Activated CD8-positive, alpha-beta memory T cell treated with anti-CD3 and anti-CD28 coated beads, Interleukin-2, amount 10 ng/mL, durations not matched to agents 7 days and 5 days (primary cell): ENCODE results near the gene POLR3E. TPM values are rescaled to one million over a fixed set of nuclear protein-coding genes. Genes with fewer than 3 reads are reported as not detected.

Source experiments
- ATAC-seq: fragments of 150-1000 bp; cut with Tn5 transposase; one replicate; pipeline ENCODE4 v1.10.0; 2021; ENCODE audit warnings: moderate library complexity
- CTCF ChIA-PET: fragments of 350-600 bp; sonication (Branson Sonifier 250); formaldehyde crosslinking; loops from one replicate; lab custom pipeline; 2021; ENCODE audit warnings: antibody characterized with exemption; lab: Charles Lee
- DNase-seq: peaks from one replicate; pipeline ENCODE4 v3.0.0-alpha.2; 2020
- H3K27ac Mint-ChIP-seq: one replicate; pipeline ENCODE4 v1.8.0; 2021; ENCODE audit warnings: mild to moderate bottlenecking, mixed read lengths
- H3K27me3 Mint-ChIP-seq: one replicate; pipeline ENCODE4 v1.8.0; 2021; ENCODE audit warnings: mixed read lengths
- H3K36me3 Mint-ChIP-seq: one replicate; pipeline ENCODE4 v1.8.0; 2021; ENCODE audit warnings: mild to moderate bottlenecking, mixed read lengths
- H3K4me1 Mint-ChIP-seq: one replicate; pipeline ENCODE4 v1.8.0; 2021; ENCODE audit warnings: mixed read lengths
- H3K4me3 Mint-ChIP-seq: one replicate; pipeline ENCODE4 v1.8.0; 2021; ENCODE audit warnings: mild to moderate bottlenecking, moderate library complexity, mixed read lengths
- H3K9me3 Mint-ChIP-seq: one replicate; pipeline ENCODE4 v1.8.0; 2022; ENCODE audit warnings: low read depth, mixed read lengths
- total RNA-seq, 2 experiments: library from RNA; stranded (reverse); gene quantifications; one replicate each; pipeline ENCODE4 v1.2.3, GENCODE V29; 2021

POLR3E gene
- total RNA-seq, 2 experiments from 2014 or later, result 56.5 to 88.0 TPM

DNA sequence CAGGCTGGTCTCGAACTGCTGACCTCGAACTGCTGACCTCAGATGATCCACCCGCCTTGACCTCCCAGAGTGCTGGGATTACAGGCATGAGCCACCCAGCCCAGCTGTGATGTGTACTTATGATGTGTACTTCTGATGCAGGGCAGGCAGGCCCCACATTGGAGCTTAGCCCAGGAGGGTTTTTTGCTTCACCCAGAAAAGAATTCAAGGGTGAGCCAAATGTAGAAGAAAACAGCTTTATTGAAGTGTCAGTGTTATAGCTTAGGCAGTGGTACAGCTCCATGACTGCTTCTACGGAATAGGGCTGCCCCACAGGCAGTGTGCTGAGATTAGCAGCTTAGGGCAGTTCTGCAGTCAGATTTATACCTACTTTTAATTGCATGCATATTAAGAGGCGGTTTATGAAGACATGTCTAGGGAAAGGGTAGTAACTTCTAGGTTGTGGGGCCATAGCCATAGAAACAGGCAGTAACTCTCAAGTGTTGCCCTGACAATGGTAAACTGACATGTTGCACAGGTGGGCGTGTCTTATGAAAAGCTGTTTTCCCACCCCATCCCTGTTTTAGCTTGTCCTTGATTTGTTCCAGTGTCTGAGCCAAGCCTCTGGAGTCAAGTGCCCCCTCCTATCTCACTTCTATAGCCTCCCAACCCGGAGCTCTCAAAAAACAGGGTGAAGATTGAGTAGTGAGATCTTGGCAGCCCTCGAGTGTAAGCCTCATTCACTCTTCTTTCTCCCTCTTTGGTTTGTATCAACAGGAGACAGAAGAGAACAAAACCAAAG lies 24.1 kb upstream of the POLR3E start:
- DNase-seq, result no peak
- H3K27ac Mint-ChIP-seq, result peak overlapping the region; percentile 41
- H3K4me1 Mint-ChIP-seq, result peaks cover 8% of the 10 kb centered on the region
- no peaks in the 10 kb centered on the region for H3K27me3 Mint-ChIP-seq
- no peak overlapping the region for H3K4me3 Mint-ChIP-seq
- peaks cover 28% of the 10 kb centered on the region for H3K36me3 Mint-ChIP-seq
- no peaks in the 10 kb centered on the region for H3K9me3 Mint-ChIP-seq
- ATAC-seq, result no peak
- CTCF ChIA-PET, result interaction anchor here (0.6 kb wide), 1 partner anchor 24 kb away, joined by 4 read pairs; the partner anchor contains the start of gene POLR3E

DNA sequence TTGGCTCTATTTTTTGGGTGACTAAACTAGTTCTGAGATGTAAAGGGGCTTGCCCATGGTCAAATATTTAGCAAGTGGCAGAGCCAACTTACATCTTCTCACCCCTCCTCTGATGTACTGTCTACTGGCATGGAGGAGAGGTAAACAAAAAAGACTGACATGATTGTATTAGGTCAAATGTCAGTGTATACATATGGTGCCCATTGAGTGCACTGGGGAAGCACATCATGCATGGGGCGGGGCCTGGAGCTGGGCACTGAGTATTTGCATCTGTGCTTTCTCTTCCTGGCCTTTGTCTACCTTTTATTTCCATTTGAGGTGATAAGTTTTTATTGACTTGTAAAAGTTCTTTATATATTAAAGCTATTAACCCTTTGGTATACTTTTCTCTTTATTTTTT lies 22.3 kb upstream of the POLR3E start:
- H3K36me3 Mint-ChIP-seq, result peaks cover 25% of the 10 kb centered on the region
- no peak overlapping the region for H3K27ac Mint-ChIP-seq
- no peaks in the 10 kb centered on the region for H3K9me3 Mint-ChIP-seq
- H3K27me3 Mint-ChIP-seq, result no peaks in the 10 kb centered on the region
- no peak for ATAC-seq
- H3K4me3 Mint-ChIP-seq, result no peak overlapping the region
- DNase-seq, result no peak
- peaks cover 8% of the 10 kb centered on the region for H3K4me1 Mint-ChIP-seq
- CTCF ChIA-PET, result interaction anchor here (1.2 kb wide), 1 partner anchor 12 kb away, joined by 3 read pairs; no protein-coding TSS in a partner anchor

DNA sequence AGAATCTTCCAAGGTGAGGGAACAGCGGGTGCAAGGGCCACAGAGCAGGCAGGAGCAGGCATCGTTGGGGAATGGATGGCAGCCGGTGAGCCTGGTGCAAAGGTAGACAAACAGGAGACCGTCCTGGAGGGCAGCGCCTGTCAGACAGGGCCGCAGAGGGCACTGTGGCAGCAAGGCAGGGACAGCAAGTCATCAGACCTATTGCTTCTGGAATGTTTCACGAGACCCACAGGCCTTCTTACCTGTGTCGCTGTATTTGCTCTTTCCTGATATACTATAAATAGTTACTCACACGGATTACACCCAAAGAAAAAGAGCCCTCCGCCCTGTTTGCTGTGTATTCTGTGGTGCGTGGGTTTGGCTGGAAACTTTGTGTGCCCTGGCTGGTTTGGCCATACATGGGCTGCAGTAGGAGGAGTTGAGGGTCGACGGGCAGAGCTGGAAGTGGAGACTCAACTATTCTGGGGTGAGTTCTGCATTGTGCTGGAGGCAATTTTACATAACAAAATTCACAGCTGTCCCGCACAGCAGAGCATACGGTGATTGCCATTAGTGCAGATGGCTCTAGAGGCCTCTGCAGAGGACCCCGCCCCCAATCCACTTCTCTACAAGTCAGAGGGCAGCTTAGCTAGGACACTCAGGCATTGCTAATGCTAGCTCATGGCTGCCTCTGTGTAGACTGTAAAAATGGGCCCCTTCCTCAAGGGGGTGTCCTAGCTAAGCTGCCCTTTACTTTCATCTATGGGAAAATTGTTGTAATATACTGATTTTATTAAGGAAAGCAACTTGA lies 18.6 kb upstream of the POLR3E start:
- ATAC-seq (no peak), DNase-seq (no peak)
- Mint-ChIP-seq H3K9me3 (no peaks in the 10 kb centered on the region), H3K27me3 (no peaks in the 10 kb centered on the region), H3K4me3 (no peak overlapping the region), H3K4me1 (no peaks in the 10 kb centered on the region), H3K36me3 (peaks cover 37% of the 10 kb centered on the region), H3K27ac (no peak overlapping the region)
- CTCF ChIA-PET, result interaction anchor here (1.2 to 1.7 kb wide), 3 partner anchors 9 to 71 kb away, joined by 3 to 6 read pairs (median 3); partner anchors contain the start of genes EEF2K and POLR3E

DNA sequence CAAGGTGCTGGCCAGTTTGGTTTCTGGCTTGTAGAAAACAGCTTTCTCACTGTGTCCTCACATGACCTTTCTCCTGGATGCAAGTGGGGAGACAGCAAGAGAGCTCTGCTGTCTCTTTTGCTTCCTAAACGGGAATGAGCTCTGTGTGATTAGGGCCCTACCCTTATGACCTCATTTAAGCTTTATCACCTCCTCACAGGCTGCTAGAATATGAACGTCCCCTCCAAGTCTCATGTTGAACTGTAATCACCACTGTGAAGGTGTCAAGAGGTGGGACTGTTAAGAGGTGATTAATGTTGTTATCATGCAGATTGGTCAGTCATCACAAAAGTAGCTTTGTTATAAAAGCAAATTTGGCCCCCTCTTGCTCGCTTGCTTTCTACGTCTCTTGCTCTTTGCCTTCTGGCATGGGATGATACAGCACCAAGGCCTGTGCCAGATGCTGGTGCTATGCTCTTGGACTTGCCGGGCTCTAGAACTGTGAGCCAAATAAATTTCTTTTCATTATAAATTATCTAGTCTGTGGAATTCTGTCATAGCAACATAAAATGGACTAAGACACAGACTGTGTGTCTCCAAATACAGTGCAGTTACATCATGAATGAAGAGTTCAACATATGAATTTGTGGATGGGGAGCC lies 14.8 kb upstream of the POLR3E start:
- Mint-ChIP-seq H3K9me3 (no peaks in the 10 kb centered on the region), H3K4me1 (no peaks in the 10 kb centered on the region), H3K27ac (no peak overlapping the region), H3K4me3 (no peak overlapping the region), H3K27me3 (no peaks in the 10 kb centered on the region), H3K36me3 (peaks cover 42% of the 10 kb centered on the region)
- no peak for ATAC-seq
- CTCF ChIA-PET, result no interaction called here
- DNase-seq, result no peak

DNA sequence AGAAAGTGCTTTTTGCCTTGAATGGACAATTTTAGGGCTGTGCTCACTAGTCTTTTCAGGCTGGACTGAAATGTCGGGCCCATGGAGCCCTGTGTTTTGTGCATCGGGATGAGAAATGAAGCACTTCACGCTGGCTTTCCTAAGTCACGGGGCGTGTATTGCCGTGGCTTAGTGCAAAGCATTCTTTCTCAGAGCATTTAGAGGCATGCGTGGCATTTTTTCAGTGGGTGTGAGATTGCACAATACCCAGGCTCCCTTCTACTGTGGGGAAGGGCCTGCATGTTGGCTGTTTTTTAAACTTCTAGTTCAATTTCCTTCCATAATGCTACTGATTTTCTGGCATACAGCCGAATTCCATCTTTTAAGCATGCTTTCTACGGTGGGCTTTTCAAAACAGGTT lies 12.6 kb upstream of the POLR3E start:
- H3K27ac Mint-ChIP-seq, result no peak overlapping the region

DNA sequence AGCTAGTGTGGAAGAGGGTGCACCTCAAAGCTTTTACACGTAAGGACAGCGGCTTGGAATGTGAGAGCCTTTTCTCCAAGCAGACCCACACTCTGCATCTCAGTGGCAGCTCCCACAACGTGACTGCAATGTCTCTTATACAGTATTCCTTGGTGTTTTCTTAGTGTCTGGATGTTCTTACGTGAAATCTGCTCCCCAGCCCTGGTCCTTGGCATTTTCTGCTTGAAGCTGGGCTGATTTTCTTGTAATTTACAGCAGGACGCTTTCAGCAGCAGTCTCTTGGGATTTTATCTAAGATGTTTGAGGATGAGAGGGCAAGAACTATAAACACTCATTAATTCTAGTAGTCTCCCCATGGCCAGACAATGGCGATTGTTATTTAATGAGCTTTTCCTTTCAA lies 12.1 kb upstream of the POLR3E start:
- ATAC-seq (no peak), DNase-seq (no peak)
- Mint-ChIP-seq H3K4me3 (no peak overlapping the region), H3K27me3 (no peaks in the 10 kb centered on the region), H3K4me1 (no peaks in the 10 kb centered on the region), H3K36me3 (peaks cover 33% of the 10 kb centered on the region), H3K9me3 (no peaks in the 10 kb centered on the region), H3K27ac (no peak overlapping the region)
- CTCF ChIA-PET, result no interaction called here

More for the DNA sequence above, 12.6 kb upstream of the POLR3E start:
- ATAC-seq, result no peak
- H3K4me1 Mint-ChIP-seq, result no peaks in the 10 kb centered on the region
- CTCF ChIA-PET, result no interaction called here
- no peak for DNase-seq
- no peaks in the 10 kb centered on the region for H3K27me3 Mint-ChIP-seq
- H3K4me3 Mint-ChIP-seq, result no peak overlapping the region
- H3K36me3 Mint-ChIP-seq, result peaks cover 36% of the 10 kb centered on the region
- H3K9me3 Mint-ChIP-seq, result no peaks in the 10 kb centered on the region

DNA sequence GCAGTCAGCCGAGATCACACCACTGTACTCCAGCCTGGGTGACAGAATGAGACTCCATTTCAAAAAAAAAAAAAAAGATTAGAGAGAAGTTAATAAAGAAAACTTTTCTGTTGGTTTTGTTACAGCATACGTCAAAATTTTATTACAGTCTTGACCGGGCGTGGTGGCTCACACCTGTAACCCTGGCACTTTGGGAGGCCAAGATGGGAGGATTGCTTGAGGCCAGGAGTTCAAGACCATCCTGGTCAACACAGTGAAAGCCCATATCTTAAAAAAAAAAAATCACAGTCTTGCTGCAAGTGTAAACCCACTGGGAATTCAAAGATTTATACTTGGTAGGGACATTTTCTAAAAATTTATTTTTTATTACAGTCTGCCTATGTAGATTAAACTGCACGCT lies 6.2 kb upstream of the POLR3E start:
- DNase-seq (no peak), ATAC-seq (no peak)
- Mint-ChIP-seq H3K27me3 (no peaks in the 10 kb centered on the region), H3K27ac (no peak overlapping the region), H3K9me3 (no peaks in the 10 kb centered on the region), H3K36me3 (peaks cover 1% of the 10 kb centered on the region), H3K4me1 (peaks cover 4% of the 10 kb centered on the region), H3K4me3 (no peak overlapping the region)
- CTCF ChIA-PET, result no interaction called here

DNA sequence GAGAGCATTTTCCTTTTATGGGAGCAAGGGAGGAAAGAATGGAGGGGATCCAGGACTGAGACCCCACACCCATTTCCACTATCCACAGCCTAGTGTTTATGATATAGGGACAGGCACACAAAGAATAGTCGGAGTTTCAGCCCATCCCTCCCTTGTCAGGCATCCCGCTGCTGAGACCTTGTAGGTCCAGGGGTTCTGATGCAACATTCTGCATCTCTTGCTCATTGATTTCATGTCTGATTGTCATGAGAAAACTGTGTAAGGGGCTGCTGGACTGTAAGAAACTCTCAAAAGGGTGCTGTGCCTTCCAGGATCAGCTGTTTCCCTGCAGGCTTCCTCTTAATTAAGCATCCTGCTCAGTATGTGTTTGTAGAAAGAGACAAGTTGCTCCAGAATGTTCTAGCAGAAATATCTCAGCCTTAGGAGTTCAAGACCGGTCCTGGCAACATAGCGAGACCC lies 5.3 kb upstream of the POLR3E start:
- no peak for DNase-seq
- no peaks in the 10 kb centered on the region for H3K27me3 Mint-ChIP-seq
- no peak overlapping the region for H3K4me3 Mint-ChIP-seq
- no peaks in the 10 kb centered on the region for H3K36me3 Mint-ChIP-seq
- H3K27ac Mint-ChIP-seq, result no peak overlapping the region
- H3K4me1 Mint-ChIP-seq, result peaks cover 8% of the 10 kb centered on the region
- CTCF ChIA-PET, result interaction anchor here (0.9 kb wide), 2 partner anchors 9 to 95 kb away, joined by 3 to 4 read pairs; no protein-coding TSS in a partner anchor
- no peaks in the 10 kb centered on the region for H3K9me3 Mint-ChIP-seq
- ATAC-seq, result no peak

DNA sequence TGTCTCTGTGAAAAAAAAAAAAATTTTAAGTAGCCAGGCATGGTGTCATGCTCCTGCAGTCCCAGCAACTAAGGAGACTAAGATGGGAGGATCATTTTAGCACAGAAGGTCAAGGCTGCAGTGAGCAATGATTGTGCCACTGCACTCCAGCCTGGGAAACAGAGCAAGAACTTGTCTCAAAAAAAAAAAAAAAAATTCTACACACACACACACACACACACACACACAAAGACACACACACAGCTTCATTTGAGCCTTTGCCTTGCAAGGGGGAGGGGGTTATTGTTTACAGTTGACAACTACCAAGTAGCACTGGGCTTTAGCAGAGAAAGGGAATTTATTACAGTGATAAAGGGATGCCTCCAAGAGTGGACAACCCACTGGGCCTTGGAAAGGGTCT lies 4.9 kb upstream of the POLR3E start:
- Mint-ChIP-seq H3K9me3 (no peaks in the 10 kb centered on the region), H3K4me3 (no peak overlapping the region), H3K27me3 (no peaks in the 10 kb centered on the region), H3K27ac (no peak overlapping the region), H3K4me1 (peaks cover 8% of the 10 kb centered on the region), H3K36me3 (no peaks in the 10 kb centered on the region)
- CTCF ChIA-PET, result interaction anchor here (0.9 kb wide), 2 partner anchors 8 to 96 kb away, joined by 3 to 4 read pairs; no protein-coding TSS in a partner anchor
- ATAC-seq (no peak), DNase-seq (no peak)

DNA sequence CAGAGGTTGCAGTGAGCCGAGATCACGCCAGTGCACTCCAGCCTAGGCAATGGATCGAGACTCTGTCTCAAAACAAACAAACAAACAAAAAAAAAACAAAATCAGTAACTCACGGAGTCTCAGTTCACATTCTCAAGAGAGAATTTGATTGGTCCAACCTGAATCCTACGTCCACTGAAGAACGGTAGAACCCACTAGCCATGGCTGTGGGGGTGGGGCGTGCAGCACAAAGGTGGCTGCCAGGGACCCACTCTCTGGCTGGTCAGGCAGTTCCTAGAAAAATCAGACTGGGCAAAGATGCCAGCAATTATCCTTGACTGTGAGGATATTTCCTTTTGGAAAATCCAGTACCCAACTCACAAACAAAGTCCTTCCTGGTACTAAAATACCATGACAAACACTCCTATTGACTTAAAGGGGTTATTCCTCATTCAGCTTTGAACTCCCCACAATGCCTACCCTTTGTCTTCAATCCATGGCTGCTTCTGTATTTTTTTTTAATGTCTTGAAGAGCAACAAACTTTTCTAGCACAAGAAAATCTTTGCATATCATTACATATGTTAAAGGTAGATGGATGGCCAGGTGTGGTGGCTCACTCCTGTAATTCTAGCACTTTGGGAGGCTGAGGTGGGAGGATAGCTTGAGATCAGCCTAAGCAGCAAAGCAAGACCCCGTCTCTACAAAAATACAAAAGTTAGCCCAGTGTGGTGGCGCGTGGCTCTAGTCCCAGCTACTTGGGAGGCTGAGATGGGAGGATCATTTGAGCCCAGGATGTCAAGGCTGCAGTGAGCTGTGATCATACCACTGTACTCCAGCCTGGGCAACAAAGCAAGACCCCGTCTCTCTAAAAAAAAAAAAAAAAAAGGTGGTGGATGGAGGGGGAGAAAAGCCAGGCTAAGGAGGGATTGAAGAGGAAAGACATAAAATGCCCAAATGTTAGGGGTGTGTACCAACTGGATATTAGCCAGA lies 3.8 kb upstream of the POLR3E start:
- Mint-ChIP-seq H3K9me3 (no peaks in the 10 kb centered on the region), H3K4me3 (no peak overlapping the region), H3K27ac (no peak overlapping the region), H3K4me1 (peaks cover 10% of the 10 kb centered on the region), H3K36me3 (peaks cover 4% of the 10 kb centered on the region), H3K27me3 (no peaks in the 10 kb centered on the region)
- CTCF ChIA-PET, result interaction anchor here (8.5 kb wide), 1 partner anchor 86 kb away, joined by 113 read pairs; the partner anchor contains the start of gene EEF2K
- no peak for ATAC-seq
- no peak for DNase-seq

DNA sequence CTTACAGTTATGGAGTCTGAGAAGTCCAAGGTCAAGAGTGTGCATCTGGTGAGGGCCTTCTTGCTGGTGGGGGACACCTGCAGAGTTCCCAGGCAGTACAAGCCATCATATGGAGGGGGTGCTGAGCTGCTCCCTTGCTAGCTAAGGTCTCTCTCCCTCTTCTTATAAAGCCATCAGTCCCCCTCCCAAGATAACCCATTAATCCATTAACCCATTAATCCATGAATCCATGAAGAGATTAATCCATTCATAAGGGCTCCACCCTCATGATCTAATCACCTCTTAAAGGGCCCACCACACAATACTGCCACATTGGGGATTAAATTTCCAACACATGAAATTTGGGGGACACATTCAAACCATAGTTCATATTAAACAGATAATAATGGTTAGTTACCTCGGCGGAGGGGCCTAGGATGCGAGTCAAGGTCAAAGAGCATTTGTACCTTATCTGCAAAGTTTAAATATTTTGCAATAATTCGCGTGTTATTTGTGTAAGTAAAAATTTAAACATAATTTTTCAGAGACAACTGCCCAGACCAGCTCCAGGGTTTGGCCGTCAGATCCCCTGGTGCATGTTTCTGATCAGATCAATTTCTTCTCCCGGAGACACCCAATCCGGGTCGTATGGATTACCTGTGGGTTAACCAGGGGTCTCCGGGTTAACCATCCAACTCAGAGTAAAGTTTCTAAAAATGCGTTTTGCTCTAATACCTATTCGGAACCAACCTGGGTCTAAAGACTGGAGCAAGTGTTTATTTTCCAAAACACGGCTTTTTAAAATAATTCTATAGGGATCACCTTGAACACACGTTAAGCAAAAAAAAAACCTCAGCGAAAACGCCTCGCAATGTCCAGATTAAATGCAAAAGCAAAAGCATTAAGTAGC lies 740 bp upstream of the POLR3E start:
- H3K27ac Mint-ChIP-seq, result peak overlapping the region; percentile 96
- peaks cover 30% of the 10 kb centered on the region for H3K4me1 Mint-ChIP-seq
- ATAC-seq (no peak), DNase-seq (no peak)
- CTCF ChIA-PET, result interaction anchor here (0.6 to 8.5 kb wide), 20 partner anchors 9 to 344 kb away, joined by 3 to 204 read pairs (median 4); partner anchors contain the start of gene EEF2K
- H3K36me3 Mint-ChIP-seq, result peaks cover 6% of the 10 kb centered on the region
- H3K4me3 Mint-ChIP-seq, result peak overlapping the region; percentile 95
- H3K9me3 Mint-ChIP-seq, result no peaks in the 10 kb centered on the region
- no peaks in the 10 kb centered on the region for H3K27me3 Mint-ChIP-seq
